ENCODE results near the gene BCAS1. TPM values are rescaled to one million over a fixed set of nuclear protein-coding genes. Genes with fewer than 3 reads are reported as not detected.

Gene BCAS1
- total and polyA plus RNA-seq, 10 of the 15 experiments (the other 5 are each of a cell fraction or from before 2014, with no cell fraction given) = 0.21 to 1.4 (median 0.55) TPM

GRCh38 chr20:53941680-53942471 lies 128.5 kb downstream of the BCAS1 start (continued):
- TF ChIP-seq SIX5 (IDR thresholded peaks at IDR 0.05; ENCODE audit: low read depth, low read length, severe bottlenecking) = no peak
- peak in 1 of 2 experiments; percentile 89; a peak in 1 of 4 replicates for TF ChIP-seq ETV6 (conservative IDR thresholded peaks at IDR 0.05 in 1 of 2, IDR thresholded peaks at IDR 0.05 in 1 of 2; ENCODE audit: borderline replicate concordance in 1 of 2, low read depth in 1 of 2)
- peak; percentile 68 for TF ChIP-seq EED (IDR thresholded peaks at IDR 0.05; ENCODE audit: low read depth)
- no peak for TF ChIP-seq ELK1 (IDR thresholded peaks at IDR 0.05; ENCODE audit: low read depth, low read length)
- TF ChIP-seq TAF1 (IDR thresholded peaks at IDR 0.05; ENCODE audit: borderline replicate concordance, low read depth, low read length) = no peak
- no peak for TF ChIP-seq CREB1 (IDR thresholded peaks at IDR 0.05; ENCODE audit: low read depth)
- no peak for TF ChIP-seq BRCA1 (IDR thresholded peaks at IDR 0.05; ENCODE audit: low read depth, low read length)
- no peak for TF ChIP-seq NFYB (IDR thresholded peaks at IDR 0.05; ENCODE audit: insufficient read depth, low read depth, low read length)
- TF ChIP-seq ZNF274 (IDR thresholded peaks at IDR 0.05; ENCODE audit: insufficient read depth, insufficient read length) = no peak
- no peak for TF ChIP-seq ZZZ3 (IDR thresholded peaks at IDR 0.05; ENCODE audit: control insufficient read depth, insufficient read length, low read depth)
- TF ChIP-seq SMC3 (IDR thresholded peaks at IDR 0.05; ENCODE audit: borderline replicate concordance, low read length) = 0 out of 2 replicates have a peak, but pooled peaks have one; percentile 7
- no peak for TF ChIP-seq SREBF1 (IDR thresholded peaks at IDR 0.05; ENCODE audit: low read length)
- no peak for TF ChIP-seq E2F4 (IDR thresholded peaks at IDR 0.05; ENCODE audit: low read depth, low read length)
- peak; percentile 65; the same call in 1 of the 2 replicates for TF ChIP-seq NFXL1 (IDR thresholded peaks at IDR 0.05; ENCODE audit: borderline replicate concordance)
- TF ChIP-seq YBX1 (IDR thresholded peaks at IDR 0.05) = no peak
- TF ChIP-seq USF2 (IDR thresholded peaks at IDR 0.05; ENCODE audit: borderline replicate concordance, low read depth, low read length) = no peak
- TF ChIP-seq EP300 (IDR thresholded peaks at IDR 0.05; ENCODE audit: borderline replicate concordance in 1 of 2, control insufficient read depth in 1 of 2, low read depth in 2 of 2, low read length in 2 of 2) = 0 out of 4 replicates have a peak, but pooled peaks of 1 of the 2 experiments have one; percentile 29
- TF ChIP-seq IRF3 (IDR thresholded peaks at IDR 0.05) = no peak
- TF ChIP-seq MTA2 (IDR thresholded peaks at IDR 0.05; ENCODE audit: low read depth) = peak; percentile 18; the same call in 1 of the 2 replicates
- no peak for TF ChIP-seq SIN3A (IDR thresholded peaks at IDR 0.05; ENCODE audit: low read depth, low read length)
- peak; percentile 45 to 62; a peak in 2 of 4 replicates for TF ChIP-seq IKZF2 (IDR thresholded peaks at IDR 0.05)
- TF ChIP-seq PAX5 (IDR thresholded peaks at IDR 0.05; ENCODE audit: borderline replicate concordance, low read depth, low read length) = peak; percentile 68; the same call in 1 of the 2 replicates
- TF ChIP-seq SP1 (IDR thresholded peaks at IDR 0.05; ENCODE audit: low read depth, low read length) = no peak
